ENCODE data around the gene OTUD4. TPM values are rescaled to one million over a fixed set of nuclear protein-coding genes. Genes with fewer than 3 reads are reported as not detected.

OTUD4 gene
- total and polyA plus RNA-seq, 9 of the 15 experiments (the other 6 are each of a cell fraction or from before 2014, with no cell fraction given), result 4.2 to 29.0 (median 24.8) TPM

DNA sequence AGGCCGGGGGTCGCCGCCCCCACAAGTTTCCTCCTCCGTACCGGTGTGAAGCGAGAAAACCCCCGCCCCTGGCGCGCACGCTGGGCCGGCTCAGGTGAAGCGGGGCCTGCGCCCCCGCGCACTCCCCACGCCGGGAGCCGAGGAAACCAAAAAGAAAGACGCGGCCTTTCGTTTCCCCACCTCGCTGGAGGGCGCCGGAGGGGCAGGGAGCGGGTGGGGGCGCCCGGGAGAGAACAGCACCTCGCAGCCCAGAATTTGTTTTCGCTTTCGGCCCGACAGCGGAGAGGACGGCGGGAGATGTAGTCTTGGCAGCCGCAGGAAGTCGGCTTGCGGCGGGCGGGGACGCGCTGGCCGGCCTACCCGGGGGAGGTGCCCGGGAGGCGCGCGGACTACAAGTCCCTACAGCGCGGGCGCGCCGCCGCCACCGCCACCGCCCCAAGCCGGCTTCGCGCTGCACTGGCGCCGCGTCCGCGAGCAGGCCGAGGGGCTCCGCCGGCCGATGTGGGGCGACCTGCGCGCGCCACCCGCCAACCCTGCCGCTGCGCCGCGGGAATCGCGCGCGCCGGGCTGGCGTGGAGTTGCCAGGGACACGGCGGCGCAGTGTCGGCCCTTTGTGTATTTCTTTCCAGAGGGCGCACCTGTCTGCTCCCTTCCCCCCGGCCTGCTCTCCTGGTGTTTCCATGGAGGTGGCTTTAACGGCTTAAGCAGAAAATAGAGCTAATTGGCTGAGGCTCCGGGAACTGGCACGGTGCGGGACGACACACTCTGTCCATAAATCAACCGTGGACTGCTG lies at the start of gene OTUD4 (continued):
- no peak for TF ChIP-seq NR2C2 (CRISPR knock-in tag; IDR thresholded peaks at IDR 0.05)
- peak; percentile 37; the same call in 1 of the 2 replicates for TF ChIP-seq NR2C2 (tag; IDR thresholded peaks at IDR 0.05)
- TF ChIP-seq MITF (IDR thresholded peaks at IDR 0.05), result no peak
- no peak for TF ChIP-seq ZNF764 (CRISPR knock-in tag; IDR thresholded peaks at IDR 0.05; ENCODE audit: low read depth)
- no peak for TF ChIP-seq RFX5 (IDR thresholded peaks at IDR 0.05; ENCODE audit: low read depth, low read length)
- TF ChIP-seq, protein P1, sequence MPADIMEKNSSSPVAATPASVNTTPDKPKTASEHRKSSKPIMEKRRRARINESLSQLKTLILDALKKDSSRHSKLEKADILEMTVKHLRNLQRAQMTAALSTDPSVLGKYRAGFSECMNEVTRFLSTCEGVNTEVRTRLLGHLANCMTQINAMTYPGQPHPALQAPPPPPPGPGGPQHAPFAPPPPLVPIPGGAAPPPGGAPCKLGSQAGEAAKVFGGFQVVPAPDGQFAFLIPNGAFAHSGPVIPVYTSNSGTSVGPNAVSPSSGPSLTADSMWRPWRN (IDR thresholded peaks at IDR 0.05; ENCODE audit: low read depth), result 0 out of 2 replicates have a peak, but pooled peaks have one; percentile 19
- TF ChIP-seq SRF (CRISPR knock-in tag; IDR thresholded peaks at IDR 0.05), result no peak
- no peak for TF ChIP-seq ZNF165 (CRISPR knock-in tag; IDR thresholded peaks at IDR 0.05; ENCODE audit: borderline replicate concordance)
- no peak for TF ChIP-seq RBM17 (IDR thresholded peaks at IDR 0.05; ENCODE audit: borderline replicate concordance, low read depth, low read length)
- TF ChIP-seq FOXM1 (IDR thresholded peaks at IDR 0.05; ENCODE audit: low read depth), result no peak
- no peak for TF ChIP-seq FOXM1 (CRISPR knock-in tag; IDR thresholded peaks at IDR 0.05; ENCODE audit: low read depth)
- TF ChIP-seq SIN3A (IDR thresholded peaks at IDR 0.05; ENCODE audit: borderline replicate concordance in 2 of 2, control insufficient read depth in 1 of 2, low read depth in 2 of 2, low read length in 2 of 2), result peak in 1 of 2 experiments; percentile 40; a peak in 2 of 4 replicates
- TF ChIP-seq GTF2A2 (tag; IDR thresholded peaks at IDR 0.05), result no peak
- no peak for TF ChIP-seq MEF2D (tag; conservative IDR thresholded peaks at IDR 0.05; ENCODE audit: low read depth)
- no peak for TF ChIP-seq FOS (IDR thresholded peaks at IDR 0.05; ENCODE audit: extremely low read depth, insufficient read length)
- TF ChIP-seq, protein P2, sequence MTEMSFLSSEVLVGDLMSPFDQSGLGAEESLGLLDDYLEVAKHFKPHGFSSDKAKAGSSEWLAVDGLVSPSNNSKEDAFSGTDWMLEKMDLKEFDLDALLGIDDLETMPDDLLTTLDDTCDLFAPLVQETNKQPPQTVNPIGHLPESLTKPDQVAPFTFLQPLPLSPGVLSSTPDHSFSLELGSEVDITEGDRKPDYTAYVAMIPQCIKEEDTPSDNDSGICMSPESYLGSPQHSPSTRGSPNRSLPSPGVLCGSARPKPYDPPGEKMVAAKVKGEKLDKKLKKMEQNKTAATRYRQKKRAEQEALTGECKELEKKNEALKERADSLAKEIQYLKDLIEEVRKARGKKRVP (CRISPR knock-in tag; IDR thresholded peaks at IDR 0.05), result no peak
- no peak for TF ChIP-seq KAT2B (IDR thresholded peaks at IDR 0.05; ENCODE audit: low read depth, low read length)
- no peak for TF ChIP-seq ZNF354B (CRISPR knock-in tag; IDR thresholded peaks at IDR 0.05)
- no peak for TF ChIP-seq MECOM (CRISPR knock-in tag; IDR thresholded peaks at IDR 0.05)
- no peak for TF ChIP-seq ZNF146 (CRISPR knock-in tag; IDR thresholded peaks at IDR 0.05; ENCODE audit: unreplicated experiment)
- no peak for TF ChIP-seq POU5F1 (IDR thresholded peaks at IDR 0.05; ENCODE audit: borderline replicate concordance, low read depth, low read length, partially characterized antibody)
- TF ChIP-seq MTF1 (CRISPR knock-in tag; IDR thresholded peaks at IDR 0.05; ENCODE audit: borderline replicate concordance), result no peak
- no peak for TF ChIP-seq ZNF561 (CRISPR knock-in tag; conservative IDR thresholded peaks at IDR 0.05)
- TF ChIP-seq NCOA6 (IDR thresholded peaks at IDR 0.05), result no peak; the same call in 1 of the 2 replicates
- no peak for TF ChIP-seq TBL1XR1 (IDR thresholded peaks at IDR 0.05; ENCODE audit: low read length in 2 of 2)

Data from K562 (cell line).